ENCODE results near the gene CRY2.
"Not testable (repeated sequence)": the region's sequence is repeated elsewhere in the genome, so short reads cannot be mapped to it uniquely, and the experiment has no call there.

Gene CRY2

DNA sequence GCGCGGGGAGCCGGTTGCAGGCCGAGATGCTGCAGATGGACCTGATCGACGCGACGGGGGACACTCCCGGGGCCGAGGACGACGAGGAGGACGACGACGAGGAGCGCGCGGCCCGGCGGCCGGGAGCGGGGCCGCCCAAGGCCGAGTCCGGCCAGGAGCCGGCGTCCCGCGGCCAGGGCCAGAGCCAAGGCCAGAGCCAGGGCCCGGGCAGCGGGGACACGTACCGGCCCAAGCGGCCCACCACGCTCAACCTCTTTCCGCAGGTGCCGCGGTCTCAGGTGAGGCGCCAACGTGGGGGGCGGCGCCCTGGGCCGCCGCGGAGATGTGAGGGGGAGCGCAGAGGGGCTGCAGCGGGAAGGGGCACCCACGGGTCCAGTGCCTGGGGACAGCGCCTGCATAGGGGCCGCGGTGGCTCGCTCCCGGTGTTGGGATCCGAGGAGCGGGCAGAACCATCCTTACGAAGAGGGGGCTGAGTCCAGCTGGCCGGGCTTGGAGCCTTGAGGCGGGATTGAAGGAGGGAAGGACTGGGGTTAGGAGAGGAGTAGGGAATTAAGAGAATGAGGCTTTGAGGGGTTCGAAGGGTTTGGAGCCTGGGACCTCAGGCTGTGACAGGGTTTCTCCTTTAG is 53.0 kb downstream of the CRY2 start:
- not testable (repeated sequence) for DNase-seq

DNA sequence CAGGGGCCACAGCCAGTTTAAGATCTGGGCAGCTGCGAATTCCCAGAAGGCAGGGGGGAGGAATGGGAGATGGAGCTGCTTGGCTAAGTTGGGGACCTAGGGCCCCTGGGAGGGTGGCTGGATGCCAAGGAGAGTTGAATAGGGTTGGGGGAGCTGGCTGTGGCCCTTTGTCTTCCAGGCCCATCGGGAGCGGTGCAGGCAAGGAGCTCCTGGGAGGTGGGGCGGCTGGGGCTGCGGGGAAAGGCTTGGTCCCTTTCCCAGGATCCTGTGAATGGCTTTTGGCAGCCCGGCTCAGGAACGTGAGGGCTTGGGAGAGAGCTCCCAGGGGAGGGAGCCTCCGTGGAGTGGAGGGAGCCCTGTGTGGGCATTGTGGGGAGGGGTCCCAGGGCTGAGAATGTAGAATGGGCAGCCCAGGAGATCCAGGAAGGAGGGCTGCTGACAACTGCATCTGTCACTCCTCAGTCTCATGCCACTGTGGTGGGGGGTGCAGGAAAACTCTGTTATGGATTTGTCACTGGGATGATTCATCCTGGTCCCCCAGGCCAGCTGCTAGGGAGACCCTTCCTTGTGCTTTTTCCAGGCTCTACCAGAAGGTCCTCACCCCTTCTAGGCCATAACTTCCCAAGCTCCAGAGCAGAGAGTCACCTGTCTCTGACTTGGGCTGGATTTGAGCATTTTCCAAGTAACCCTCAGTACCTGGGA is 53.8 kb downstream of the CRY2 start:
- peak in 1 of 2 experiments; percentile 57 for DNase-seq

DNA sequence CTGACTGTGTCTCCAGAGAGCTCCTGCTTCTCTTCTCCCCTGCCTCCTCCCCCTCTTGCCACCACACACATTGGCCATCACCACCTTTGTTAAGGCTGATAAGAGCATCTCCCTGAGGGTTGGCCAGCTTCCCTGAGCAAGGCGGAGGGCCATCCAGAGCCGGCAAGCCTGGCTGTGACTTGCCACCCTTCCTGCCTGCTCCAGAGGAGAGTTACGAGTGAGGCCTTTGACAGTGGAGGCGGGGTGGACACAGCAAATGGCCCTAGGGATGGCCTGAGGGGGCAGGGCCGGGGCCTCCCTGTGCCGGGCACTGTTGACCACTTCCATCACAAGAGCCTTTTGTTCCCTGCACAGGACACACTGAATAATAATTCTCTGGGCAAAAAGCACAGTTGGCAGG is 54.4 kb downstream of the CRY2 start:
- DNase-seq = no peak

DNA sequence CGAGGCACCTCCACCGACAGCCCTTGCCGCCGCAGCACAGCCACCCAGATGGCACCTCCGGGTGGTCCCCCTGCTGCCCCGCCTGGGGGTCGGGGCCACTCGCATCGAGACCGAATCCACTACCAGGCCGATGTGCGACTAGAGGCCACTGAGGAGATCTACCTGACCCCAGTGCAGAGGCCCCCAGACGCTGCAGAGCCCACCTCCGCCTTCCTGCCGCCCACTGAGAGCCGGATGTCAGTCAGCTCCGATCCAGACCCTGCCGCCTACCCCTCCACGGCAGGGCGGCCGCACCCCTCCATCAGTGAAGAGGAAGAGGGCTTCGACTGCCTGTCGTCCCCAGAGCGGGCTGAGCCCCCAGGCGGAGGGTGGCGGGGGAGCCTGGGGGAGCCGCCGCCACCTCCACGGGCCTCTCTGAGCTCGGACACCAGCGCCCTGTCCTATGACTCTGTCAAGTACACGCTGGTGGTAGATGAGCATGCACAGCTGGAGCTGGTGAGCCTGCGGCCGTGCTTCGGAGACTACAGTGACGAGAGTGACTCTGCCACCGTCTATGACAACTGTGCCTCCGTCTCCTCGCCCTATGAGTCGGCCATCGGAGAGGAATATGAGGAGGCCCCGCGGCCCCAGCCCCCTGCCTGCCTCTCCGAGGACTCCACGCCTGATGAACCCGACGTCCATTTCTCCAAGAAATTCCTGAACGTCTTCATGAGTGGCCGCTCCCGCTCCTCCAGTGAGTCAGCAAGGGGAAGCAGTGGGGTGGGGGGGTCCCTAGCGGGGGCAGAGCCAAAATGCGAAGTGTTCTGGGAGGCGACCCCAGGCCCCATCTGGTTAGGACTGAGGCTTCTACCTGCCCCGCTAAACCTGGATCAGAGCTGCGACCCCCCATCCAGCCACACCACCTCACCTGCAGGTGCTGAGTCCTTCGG is 55.4 kb downstream of the CRY2 start:
- no peak for DNase-seq

DNA sequence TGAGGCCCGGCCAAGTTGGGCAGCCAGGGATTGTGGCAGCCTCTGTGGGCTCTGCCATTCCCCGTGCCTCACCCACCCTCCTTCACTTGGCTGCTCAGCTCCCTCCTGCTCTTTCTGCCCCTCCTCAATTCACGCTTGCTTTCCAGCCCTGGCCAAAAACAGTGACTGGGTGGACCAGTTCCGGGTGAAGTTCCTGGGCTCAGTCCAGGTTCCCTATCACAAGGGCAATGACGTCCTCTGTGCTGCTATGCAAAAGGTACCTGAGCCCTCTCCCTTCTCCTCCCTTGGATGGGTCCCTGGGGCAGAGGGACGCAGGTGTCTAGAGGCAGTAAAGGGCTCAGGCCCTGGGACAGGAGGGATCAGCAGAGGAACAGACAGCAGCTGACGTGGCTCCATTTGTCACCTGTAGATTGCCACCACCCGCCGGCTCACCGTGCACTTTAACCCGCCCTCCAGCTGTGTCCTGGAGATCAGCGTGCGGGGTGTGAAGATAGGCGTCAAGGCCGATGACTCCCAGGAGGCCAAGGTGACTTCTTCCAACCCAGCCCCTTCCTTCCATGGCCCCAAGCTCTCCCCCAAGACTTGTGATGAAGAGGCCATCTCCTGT is 57.1 kb downstream of the CRY2 start:
- no peak for DNase-seq

DNA sequence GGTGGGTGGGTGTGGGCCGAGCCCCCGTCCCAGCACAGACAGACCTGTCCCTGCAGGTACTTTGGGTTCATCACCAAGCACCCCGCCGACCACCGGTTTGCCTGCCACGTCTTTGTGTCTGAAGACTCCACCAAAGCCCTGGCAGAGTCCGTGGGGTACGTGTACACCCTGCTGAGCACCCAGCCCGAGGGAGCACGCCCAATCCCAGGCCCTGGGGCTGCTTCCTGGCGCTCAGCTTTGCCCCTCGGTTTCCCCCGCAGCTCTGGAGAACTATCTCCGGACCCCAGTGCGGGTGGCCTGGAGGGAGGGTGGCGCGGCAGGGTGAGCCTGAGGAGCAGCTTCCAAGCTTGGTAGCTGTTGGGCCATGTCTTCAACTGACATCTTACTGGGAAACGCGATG is 57.8 kb downstream of the CRY2 start:
- no peak for DNase-seq

DNA sequence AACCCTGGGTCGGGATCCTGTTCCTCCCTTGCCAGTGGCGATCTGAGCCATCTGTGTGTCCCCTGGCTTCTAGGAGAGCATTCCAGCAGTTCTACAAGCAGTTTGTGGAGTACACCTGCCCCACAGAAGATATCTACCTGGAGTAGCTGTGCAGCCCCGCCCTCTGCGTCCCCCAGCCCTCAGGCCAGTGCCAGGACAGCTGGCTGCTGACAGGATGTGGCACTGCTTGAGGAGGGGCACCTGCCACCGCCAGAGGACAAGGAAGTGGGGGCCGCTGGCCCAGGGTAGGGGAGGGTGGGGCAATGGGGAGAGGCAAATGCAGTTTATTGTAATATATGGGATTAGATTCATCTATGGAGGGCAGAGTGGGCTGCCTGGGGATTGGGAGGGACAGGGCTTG is 58.3 kb downstream of the CRY2 start:
- DNase-seq = not testable (repeated sequence)

DNA sequence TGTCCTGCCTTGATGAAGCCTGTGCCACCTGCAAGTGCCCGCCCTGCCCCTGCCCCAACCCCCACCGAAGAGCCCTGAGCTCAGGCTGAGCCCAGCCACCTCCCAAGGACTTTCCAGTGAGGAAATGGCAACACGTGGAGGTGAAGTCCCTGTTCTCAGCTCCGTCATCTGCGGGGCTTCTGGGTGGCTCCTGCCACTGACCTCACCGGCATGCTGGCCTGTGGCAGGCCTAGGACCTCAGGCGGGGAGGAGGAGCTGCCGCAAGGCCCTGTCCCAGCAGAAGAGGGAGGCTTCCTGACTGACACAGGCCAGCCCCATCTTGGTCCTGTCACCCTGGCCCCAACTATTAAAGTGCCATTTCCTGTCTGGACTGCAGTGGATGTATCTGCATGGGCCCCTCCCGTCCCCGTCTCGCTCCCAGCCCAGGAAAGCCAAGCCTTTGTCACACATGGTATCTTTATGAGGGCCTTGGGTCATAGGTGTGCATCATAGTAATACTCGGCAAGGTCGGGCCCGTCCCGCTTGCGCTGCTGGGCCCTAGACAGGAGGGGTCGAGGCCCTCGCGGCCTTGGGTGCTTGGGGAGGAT is 58.9 kb downstream of the CRY2 start:
- DNase-seq = no peak

DNA sequence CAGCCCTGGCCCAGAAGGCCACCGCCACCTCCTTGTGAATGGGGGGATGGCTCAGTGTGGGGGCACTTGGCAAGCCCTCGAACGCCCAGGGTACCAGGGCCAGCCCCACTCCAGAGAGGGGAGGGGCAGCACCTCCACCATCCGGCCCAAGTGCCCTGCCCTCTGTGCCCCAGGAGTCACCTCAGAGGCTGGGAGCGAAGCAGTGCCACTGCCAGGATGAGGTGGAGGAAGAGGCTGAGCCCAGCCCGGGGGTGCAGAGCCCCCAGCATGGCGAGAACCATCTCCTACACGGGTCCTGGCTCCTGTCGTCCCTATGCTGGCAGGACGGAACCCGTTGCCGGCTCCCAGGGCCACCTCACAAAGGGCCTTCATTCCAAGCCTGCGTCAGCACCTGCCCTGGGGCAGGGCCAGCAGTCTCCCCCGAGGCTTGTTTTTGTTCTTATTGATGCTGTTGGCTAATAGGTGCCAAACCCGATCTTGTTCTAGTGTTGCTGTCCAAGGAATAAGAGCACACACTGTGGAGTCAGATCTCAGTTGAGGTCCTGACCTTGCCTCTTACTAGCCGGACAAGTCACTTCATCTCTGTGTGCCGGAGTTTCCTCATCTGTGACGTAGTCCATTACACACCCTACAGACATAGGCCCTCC is 59.8 kb downstream of the CRY2 start, which contains the start of gene FREY1:
Gene FREY1 (minus strand): TSS at position 307 of the 647 bp plus-strand sequence. CDS start 26 bp downstream, at position 281.
- no peak for DNase-seq

DNA sequence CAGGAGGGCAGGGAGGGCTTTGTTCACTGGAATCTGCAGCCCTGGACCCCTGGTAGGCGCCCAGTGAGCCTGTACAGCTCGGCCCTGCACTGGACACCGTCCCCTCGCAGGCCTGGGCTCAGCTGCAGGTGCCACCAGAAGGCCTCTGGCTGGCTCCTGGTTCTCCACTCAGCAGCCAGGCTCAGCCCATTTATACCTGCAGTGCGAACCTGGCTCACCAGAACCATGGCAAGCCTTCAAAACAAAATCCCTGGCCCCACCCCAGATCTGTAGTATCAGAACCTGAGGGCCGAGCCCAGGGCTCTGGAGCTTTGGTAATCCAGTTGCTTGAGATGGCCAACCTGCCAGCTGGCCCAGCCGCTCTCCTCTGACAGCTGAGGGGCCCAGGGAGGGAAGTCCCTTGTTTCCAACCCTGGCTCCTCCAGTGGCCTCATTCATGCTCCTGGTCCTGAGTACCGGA is 60.7 kb downstream of the CRY2 start:
- no peak for DNase-seq

DNA sequence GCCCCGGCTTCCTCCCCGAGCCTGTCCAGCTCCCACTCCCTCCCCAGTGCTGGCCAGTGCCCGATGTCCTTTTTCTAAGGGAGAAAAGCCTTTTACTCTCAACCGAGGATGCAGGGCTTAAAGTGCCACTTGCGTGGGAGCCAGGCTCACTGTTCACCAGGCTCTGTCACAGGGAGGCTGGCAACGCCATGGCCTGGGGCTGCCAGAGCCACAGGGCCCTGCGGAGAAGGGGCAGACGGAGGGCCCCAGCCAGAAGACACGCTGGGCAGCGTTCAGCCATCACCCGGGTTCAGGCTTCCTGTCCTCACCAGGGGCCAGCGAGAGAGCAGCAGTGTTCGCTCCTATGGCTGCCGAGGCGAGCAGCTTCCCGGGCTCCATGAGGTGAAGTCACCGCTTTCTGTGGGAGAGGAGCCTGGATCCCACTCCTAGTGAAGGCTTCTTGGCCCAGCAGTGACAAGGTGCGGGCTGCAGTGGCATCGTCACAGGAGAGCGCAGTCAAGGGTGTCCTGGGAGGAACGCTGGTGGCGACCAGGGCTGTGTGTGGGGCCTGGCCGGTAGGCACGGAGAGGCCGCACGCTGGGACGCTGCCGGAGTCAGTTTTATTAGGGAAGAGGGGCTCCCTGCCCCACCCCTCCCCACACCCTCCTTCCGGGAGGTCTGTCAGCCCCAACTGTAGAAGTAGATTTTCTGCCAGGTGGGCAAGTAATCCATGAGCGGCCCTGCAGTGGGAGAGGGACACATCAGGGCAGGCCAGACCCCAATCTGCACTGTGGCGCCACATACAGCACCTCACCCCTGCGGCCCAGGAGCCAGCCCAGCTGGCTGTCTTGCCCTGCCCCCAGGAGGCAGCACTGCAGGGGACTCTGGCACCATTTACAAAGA is 62.6 kb downstream of the CRY2 start:
- no peak for DNase-seq

DNA sequence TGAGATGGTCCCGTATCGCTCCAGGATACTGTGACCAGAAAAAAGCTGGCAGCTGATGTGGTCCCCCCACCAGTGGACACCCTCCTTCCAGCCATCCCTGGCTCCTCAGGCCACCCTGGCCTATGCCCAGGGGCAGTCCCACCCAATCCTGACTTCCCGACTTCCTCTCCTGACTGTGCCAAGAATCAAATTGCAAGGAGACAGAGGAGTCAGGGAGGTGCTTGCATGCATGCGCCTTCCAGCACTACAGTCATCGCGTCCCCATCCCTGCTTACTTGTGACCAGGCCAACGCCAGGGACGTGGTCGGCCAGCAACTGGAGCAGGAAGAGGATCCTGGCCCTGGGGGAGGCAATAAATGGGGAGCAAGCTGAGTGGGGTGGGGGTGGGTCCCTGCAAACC is 63.3 kb downstream of the CRY2 start:
- DNase-seq = no peak

DNA sequence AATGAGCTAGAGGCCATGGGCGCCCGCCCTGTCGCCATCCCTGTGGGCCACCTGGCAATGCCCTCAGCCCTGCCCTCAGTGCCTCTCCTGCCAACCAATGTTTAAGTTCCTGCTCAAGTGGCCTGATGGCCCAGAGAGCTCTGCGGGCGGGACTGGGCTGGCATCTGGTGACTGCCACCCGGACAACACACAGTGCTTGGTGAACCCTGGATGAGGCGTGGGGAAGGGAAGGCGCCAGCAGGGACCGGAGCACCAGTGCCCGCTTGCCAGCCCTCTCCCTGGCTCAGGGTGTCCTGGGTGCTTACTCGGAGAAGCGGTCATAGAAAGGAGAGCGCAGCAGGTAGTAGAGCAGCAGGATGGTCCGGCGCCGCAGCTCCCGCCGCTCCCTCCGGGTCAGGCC is 66.2 kb downstream of the CRY2 start:
- no peak for DNase-seq

DNA sequence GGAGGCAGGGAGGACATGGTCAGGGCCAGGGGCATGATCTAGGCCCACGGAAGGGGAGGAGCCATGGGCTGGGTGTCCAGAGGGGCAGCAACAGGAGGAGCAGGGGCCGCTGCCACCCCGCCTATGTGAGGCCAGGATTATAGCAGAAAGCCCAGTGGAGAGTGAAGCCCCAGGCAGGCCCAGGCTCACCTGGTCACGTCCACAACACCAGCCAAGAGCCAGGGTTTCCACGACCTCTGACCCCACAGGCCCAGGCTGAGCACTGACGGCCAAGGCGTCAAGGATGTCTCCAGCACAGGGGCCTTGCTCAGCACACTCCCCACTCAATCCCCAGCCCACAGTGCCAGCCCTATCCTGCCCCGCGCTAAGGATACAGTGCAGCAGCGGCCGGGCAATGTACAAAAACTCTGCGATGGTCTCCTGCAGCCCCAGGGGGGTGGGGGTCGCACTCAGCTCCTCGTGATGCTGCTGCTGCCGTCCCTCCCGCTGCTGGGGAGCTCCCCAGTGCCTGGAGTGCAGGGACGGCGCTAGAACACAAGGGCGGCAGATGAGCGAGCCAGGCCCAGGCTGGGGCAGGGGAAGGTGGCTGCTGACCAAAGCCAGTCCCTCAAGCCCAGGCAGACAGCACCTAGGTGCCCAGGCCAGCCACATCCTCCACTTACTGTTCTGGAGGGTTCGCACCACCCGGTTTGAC is 66.8 kb downstream of the CRY2 start:
- no peak for DNase-seq

DNA sequence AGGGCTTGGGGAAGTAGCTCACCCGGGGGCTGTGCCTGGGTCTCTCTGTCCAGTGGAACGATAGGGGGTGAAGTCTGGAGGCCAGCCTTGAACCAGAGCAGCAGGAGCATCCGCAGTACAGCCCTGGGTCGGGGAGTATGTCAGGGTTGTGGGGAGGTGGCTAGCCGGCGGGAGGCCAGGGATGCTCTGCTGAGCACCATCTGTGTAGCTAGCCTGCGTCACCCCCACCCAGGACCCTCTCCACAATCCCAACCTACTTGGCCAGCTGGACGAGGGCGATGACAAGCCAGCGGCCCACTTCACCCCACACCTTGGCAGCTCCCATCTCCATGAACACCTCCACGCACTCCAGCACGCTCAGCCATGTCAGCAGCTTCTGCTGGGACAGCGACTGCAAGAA is 68.2 kb downstream of the CRY2 start:
- DNase-seq = no peak

DNA sequence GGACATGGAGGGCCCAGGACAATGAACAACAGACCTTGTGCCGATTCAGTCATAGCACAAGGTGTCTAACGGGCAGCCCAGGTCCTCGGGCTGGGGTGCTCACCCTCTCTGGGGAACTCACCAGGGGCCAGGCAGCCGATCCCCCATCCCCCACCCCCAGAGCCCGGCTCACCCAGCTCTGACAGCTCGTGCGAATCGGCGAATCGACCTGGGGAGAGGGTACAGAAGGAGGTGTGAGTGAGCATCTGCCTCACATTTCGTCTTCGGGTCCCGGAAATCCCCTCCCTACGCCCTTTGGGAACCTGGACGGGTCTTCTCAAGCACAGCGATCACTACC is 70.0 kb downstream of the CRY2 start:
- no peak for DNase-seq

DNA sequence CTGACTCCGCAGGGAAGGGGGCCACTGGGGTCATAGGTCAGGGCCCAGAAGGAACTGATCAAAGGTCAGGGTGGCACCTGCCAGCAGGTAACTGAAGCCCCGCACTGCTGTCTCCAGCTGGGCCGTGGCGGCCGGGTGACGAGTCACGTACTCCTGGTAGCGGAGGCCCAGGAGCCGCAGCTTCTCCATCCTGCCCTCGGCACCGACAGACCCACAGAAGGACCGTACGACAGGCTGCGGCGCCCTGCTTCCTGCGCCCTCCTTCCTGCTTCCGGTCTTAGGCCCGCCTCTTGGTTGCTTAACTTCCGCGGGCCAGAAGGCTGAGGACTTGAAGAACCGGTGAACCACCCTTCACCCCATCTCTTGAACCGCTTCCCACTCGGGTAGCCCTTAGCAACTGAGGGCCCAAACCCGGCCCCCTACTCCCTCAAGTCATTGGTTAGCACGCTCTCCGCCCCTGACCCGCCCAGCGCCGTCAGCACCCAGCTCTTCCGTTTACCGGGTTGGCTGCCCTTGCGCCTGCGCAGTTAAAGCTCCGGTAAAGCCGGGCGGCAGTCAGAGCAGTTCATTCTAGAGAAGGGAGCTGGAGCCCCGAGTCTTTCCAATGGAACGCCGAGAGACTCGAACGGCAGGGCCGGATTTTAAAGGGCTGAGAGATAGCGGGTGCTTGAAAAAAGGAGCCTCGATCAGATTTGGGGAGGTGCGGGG is 70.5 kb downstream of the CRY2 start, which contains the start of gene PEX16:
Gene PEX16 (minus strand): TSS at position 255 of the 708 bp plus-strand sequence. CDS start 66 bp downstream, at position 189.
- DNase-seq = peak; percentile 97 to 99

DNA sequence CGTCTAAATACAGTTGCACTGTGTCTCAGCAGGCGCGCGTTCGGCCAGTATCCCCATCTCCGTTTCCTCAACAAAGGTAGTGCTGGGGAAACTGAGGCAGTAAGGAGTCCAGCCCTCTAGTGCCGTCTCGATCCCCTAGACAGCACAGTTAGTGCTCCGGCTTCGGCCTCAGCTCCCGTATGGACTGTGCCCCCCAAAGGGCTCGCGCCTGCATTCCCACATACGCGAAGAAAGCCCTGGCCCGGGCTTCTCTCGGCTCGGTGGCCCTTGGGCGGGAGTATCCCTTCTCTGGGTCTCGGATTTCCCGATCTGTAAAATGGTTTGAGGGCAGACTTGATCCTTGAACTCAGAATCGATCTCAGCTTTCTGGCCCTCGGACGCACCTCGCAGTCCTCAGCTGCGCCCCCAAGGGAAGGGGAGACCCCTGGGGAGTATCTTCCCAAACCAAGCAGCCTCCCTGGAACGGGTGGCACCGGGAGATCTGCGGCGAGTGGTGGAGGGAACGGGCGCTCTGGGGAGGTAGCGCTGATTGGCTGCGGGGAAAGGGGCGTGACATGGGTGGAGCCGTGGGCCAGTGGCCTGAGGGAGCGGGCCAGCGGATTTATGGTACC is 71.2 kb downstream of the CRY2 start:
- peak; percentile 54 to 74 for DNase-seq

DNA sequence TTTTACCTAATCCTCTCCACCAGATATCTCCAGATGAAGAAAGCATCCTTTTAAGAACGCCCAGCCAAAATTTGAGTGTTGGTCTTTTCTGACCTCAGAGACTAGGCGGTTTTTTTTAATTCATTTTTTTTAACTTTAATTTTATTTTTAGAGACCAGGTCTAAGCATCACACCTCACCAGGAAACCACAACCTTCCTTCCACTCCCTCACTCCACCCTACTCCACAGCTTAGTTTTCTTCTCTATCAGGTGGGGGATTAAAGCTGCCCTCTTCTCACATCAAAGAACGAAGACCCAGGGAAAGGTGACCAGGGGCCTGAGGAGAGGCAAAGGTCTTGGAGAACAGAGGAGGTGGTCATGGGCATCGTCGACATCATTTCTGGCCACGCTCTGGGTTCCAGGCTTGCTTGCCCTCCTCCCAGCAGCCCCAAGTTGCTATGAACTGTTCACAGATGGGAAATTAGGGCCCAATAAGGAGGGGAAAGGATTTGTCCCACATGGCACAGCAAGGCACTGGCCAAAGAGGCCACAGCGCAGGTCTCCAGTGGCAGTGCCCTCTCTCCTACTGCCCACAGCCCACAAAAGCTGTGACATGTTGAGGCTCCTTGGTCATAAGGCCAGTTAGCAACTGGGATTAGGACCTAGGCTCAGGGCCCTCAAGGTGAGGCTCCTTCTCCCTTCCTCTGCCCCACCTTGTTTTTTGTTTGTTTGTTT is 71.8 kb downstream of the CRY2 start:
- no peak for DNase-seq
